Astrocyte (in vitro differentiated cells and primary cell): ENCODE results near the gene SPATA31A3. TPM values are rescaled to one million over a fixed set of nuclear protein-coding genes. Genes with fewer than 3 reads are reported as not detected.
"Not testable (repeated sequence)": the region's sequence is repeated elsewhere in the genome, so short reads cannot be mapped to it uniquely, and the experiment has no call there.

ENCODE experiments used
- DNase-seq: peaks from one replicate; pipeline ENCODE4 v3.0.0-alpha.2; 2010; ENCODE audit warnings: low read depth
- FAIRE-seq: peaks from 2 replicates; lab custom pipeline; 2011; peaks lifted over from hg19 to GRCh38; lab: Jason Lieb, UNC
- H2AFZ ChIP-seq: 2 replicates; pipeline ENCODE4 v1.6.0; 2012; ENCODE audit warnings: low read depth, low read length, inconsistent platforms
- H3K27ac ChIP-seq: 2 replicates; pipeline ENCODE4 v1.5.1; 2011; ENCODE audit warnings: low read depth, low read length, inconsistent platforms
- H3K27me3 ChIP-seq: 2 replicates; pipeline ENCODE4 v1.6.0; 2011; ENCODE audit warnings: low read length, inconsistent platforms; ENCODE audit not compliant: insufficient read depth
- H3K36me3 ChIP-seq: 2 replicates; pipeline ENCODE4 v1.5.1; 2011; ENCODE audit warnings: low read length, inconsistent platforms; ENCODE audit not compliant: insufficient read depth
- H3K4me1 ChIP-seq: 2 replicates; pipeline ENCODE4 v1.5.1; 2011; ENCODE audit warnings: low read length, inconsistent platforms; ENCODE audit not compliant: insufficient read depth
- H3K4me2 ChIP-seq: 2 replicates; pipeline ENCODE4 v1.6.0; 2012; ENCODE audit warnings: low read length, inconsistent platforms
- H3K4me3 ChIP-seq: 2 replicates; pipeline ENCODE4 v1.5.1; 2011; ENCODE audit warnings: low read depth, mild to moderate bottlenecking, low read length, inconsistent platforms; ENCODE audit not compliant: insufficient read depth
- H3K79me2 ChIP-seq: 2 replicates; pipeline ENCODE4 v1.6.0; 2012; ENCODE audit warnings: mild to moderate bottlenecking, low read length, inconsistent platforms; ENCODE audit not compliant: insufficient read depth
- H3K9ac ChIP-seq: 2 replicates; pipeline ENCODE4 v1.6.0; 2012; ENCODE audit warnings: mild to moderate bottlenecking, low read length, inconsistent platforms
- H3K9me3 ChIP-seq: 2 replicates; pipeline ENCODE4 v1.5.1; 2012; ENCODE audit warnings: low read depth, mild to moderate bottlenecking, low read length, inconsistent platforms; ENCODE audit not compliant: insufficient read depth
- H4K20me1 ChIP-seq: 2 replicates; pipeline ENCODE4 v1.6.0; 2012; ENCODE audit warnings: low read length, inconsistent platforms; ENCODE audit not compliant: insufficient read depth
- H3K27ac Mint-ChIP-seq: one replicate; pipeline ENCODE4 v1.8.0; 2021; ENCODE audit warnings: mild to moderate bottlenecking, mixed read lengths; ENCODE audit not compliant: unreplicated experiment
- H3K27me3 Mint-ChIP-seq: one replicate; pipeline ENCODE4 v1.8.0; 2021; ENCODE audit warnings: low read depth, mixed read lengths; ENCODE audit not compliant: unreplicated experiment
- H3K36me3 Mint-ChIP-seq: one replicate; pipeline ENCODE4 v1.8.0; 2021; ENCODE audit warnings: low read depth, mixed read lengths; ENCODE audit not compliant: unreplicated experiment
- H3K4me1 Mint-ChIP-seq: one replicate; pipeline ENCODE4 v1.8.0; 2021; ENCODE audit warnings: low read depth, mixed read lengths; ENCODE audit not compliant: unreplicated experiment
- H3K4me3 Mint-ChIP-seq: one replicate; pipeline ENCODE4 v1.8.0; 2021; ENCODE audit warnings: mild to moderate bottlenecking, moderate library complexity, mixed read lengths; ENCODE audit not compliant: unreplicated experiment
- H3K9me3 Mint-ChIP-seq: one replicate; pipeline ENCODE4 v1.8.0; 2021; ENCODE audit warnings: mild to moderate bottlenecking, mixed read lengths; ENCODE audit not compliant: unreplicated experiment
- total RNA-seq: library from RNA; stranded (reverse); gene quantifications from 2 replicates; pipeline ENCODE4 v1.2.1, GENCODE V29; 2021

Gene SPATA31A3
- total RNA-seq, 1 donor from 2014 or later = not detected

GRCh38 chr9:66937662-66938061 is 54.7 kb downstream of the SPATA31A3 start:
- H3K4me1 ChIP-seq, FAIRE-seq: not testable (repeated sequence)

More at GRCh38 chr9:66937662-66938061, 54.7 kb downstream of the SPATA31A3 start:
- not testable (repeated sequence) for H3K79me2 ChIP-seq, H3K27me3 Mint-ChIP-seq, H3K9ac ChIP-seq, H3K27ac Mint-ChIP-seq, H3K4me3 Mint-ChIP-seq, H2AFZ ChIP-seq, H3K9me3 Mint-ChIP-seq, H3K4me2 ChIP-seq, DNase-seq, H3K27ac ChIP-seq, H3K36me3 ChIP-seq, H3K27me3 ChIP-seq, H3K4me3 ChIP-seq, H3K36me3 Mint-ChIP-seq, H4K20me1 ChIP-seq, H3K4me1 Mint-ChIP-seq, H3K9me3 ChIP-seq

Other genes starting within 250 kb of the SPATA31A3 start
- 2.5 and 3.1 TPM in 2 replicates for gene ZNF658, start 91.8 kb downstream of the SPATA31A3 start, total RNA-seq